Mesenchymal stem cell (in vitro differentiated cells and primary cell): Measurements from ENCODE around the gene COL27A1.

ENCODE experiments used
- DNase-seq: peaks from one replicate; pipeline ENCODE4 v3.0.0-alpha.2; 2013
- H2AFZ ChIP-seq: one replicate; pipeline ENCODE4 v1.6.1; 2013; ENCODE audit warnings: low read depth, mild to moderate bottlenecking, control low read depth, inconsistent platforms, low read length, moderate library complexity
- H2AK5ac ChIP-seq: 2 replicates; pipeline ENCODE4 v1.6.1; 2013; ENCODE audit warnings: low read length, moderate library complexity, mild to moderate bottlenecking, inconsistent platforms; ENCODE audit not compliant: severe bottlenecking
- H2BK120ac ChIP-seq: one replicate; pipeline ENCODE4 v1.6.1; 2013; ENCODE audit warnings: low read depth, mild to moderate bottlenecking, inconsistent platforms, low read length, moderate library complexity
- H2BK12ac ChIP-seq, 2 experiments: one replicate each; pipeline ENCODE4 v1.6.1; 2013; ENCODE audit warnings: inconsistent platforms in 2 of 2, low read length in 2 of 2, mild to moderate bottlenecking in 2 of 2, moderate library complexity in 2 of 2, control low read depth in 1 of 2
- H2BK15ac ChIP-seq: one replicate; pipeline ENCODE4 v1.6.1; 2013; ENCODE audit warnings: mild to moderate bottlenecking, low read depth, inconsistent platforms; ENCODE audit not compliant: poor library complexity, severe bottlenecking
- H2BK5ac ChIP-seq: 2 replicates; pipeline ENCODE4 v1.6.1; 2013; ENCODE audit warnings: low read depth, mild to moderate bottlenecking, low read length, control low read depth, inconsistent platforms; ENCODE audit not compliant: poor library complexity, severe bottlenecking
- H3K14ac ChIP-seq, 2 experiments: one replicate each; pipeline ENCODE4 v1.6.1; 2013; ENCODE audit warnings: inconsistent platforms in 2 of 2, low read length in 2 of 2, control low read depth in 1 of 2, mild to moderate bottlenecking in 1 of 2, moderate library complexity in 1 of 2
- H3K18ac ChIP-seq, 2 experiments: one replicate each; pipeline ENCODE4 v1.6.1; 2013; ENCODE audit warnings: inconsistent platforms in 2 of 2, low read length in 2 of 2, control low read depth in 1 of 2, low read depth in 1 of 2, mild to moderate bottlenecking in 1 of 2
- H3K23ac ChIP-seq, 2 experiments: one replicate each; pipeline ENCODE4 v1.6.1; 2013; ENCODE audit warnings: inconsistent platforms in 2 of 2, low read length in 2 of 2, mild to moderate bottlenecking in 2 of 2, moderate library complexity in 2 of 2, control low read depth in 1 of 2
- H3K27ac ChIP-seq: 2 replicates; pipeline ENCODE4 v1.5.1; 2013; ENCODE audit warnings: mild to moderate bottlenecking, moderate library complexity, low read length, control low read depth, inconsistent platforms; ENCODE audit not compliant: poor library complexity, severe bottlenecking
- H3K27me3 ChIP-seq, 2 experiments: 2 replicates each; pipeline versions ENCODE4 v1.6.1 to v1.7.0; 2013; ENCODE audit warnings: low read length in 2 of 2, mild to moderate bottlenecking in 2 of 2, moderate library complexity in 2 of 2, control low read depth in 1 of 2, inconsistent platforms in 1 of 2; ENCODE audit not compliant: control insufficient read depth in 1 of 2, insufficient read depth in 1 of 2
- H3K36me3 ChIP-seq, 2 experiments: 2 replicates each; pipeline versions ENCODE4 v1.6.1 to v1.7.0; 2013; ENCODE audit warnings: low read length in 2 of 2, control low read depth in 1 of 2, inconsistent platforms in 1 of 2, low read depth in 1 of 2, mild to moderate bottlenecking in 1 of 2; ENCODE audit not compliant: insufficient read depth in 2 of 2, control insufficient read depth in 1 of 2
- H3K4ac ChIP-seq, 2 experiments: one replicate each; pipeline ENCODE4 v1.6.1; 2013; ENCODE audit warnings: inconsistent platforms in 2 of 2, low read length in 2 of 2, mild to moderate bottlenecking in 2 of 2, moderate library complexity in 2 of 2, control low read depth in 1 of 2, low read depth in 1 of 2
- H3K4me1 ChIP-seq: 2 replicates; pipeline ENCODE4 v1.6.1; 2013; ENCODE audit warnings: low read depth, low read length, control low read depth; ENCODE audit not compliant: control insufficient read depth, insufficient read depth
- H3K4me2 ChIP-seq: 2 replicates; pipeline ENCODE4 v1.6.1; 2013; ENCODE audit warnings: low read length, mild to moderate bottlenecking, inconsistent platforms; ENCODE audit not compliant: poor library complexity, severe bottlenecking
- H3K4me3 ChIP-seq, 2 experiments: 2 replicates each; pipeline versions ENCODE4 v1.5.1 to v1.7.0; 2013; ENCODE audit warnings: low read length in 2 of 2, mild to moderate bottlenecking in 2 of 2, control low read depth in 1 of 2, low read depth in 1 of 2; ENCODE audit not compliant: insufficient read depth in 1 of 2
- H3K79me1 ChIP-seq: replicated peaks from 2 replicates; pipeline ENCODE4 v1.6.1; 2013; ENCODE audit warnings: mild to moderate bottlenecking, control low read depth, low read length, inconsistent platforms; ENCODE audit not compliant: poor library complexity, severe bottlenecking
- H3K9ac ChIP-seq: 2 replicates; pipeline ENCODE4 v1.7.0; 2013; ENCODE audit warnings: mild to moderate bottlenecking, low read length, moderate library complexity
- H3K9me3 ChIP-seq: 2 replicates; pipeline ENCODE4 v1.7.0; 2013; ENCODE audit warnings: mild to moderate bottlenecking, low read length; ENCODE audit not compliant: control insufficient read depth
- H4K8ac ChIP-seq: one replicate; pipeline ENCODE4 v1.6.1; 2013; ENCODE audit warnings: inconsistent platforms, mild to moderate bottlenecking, low read length, moderate library complexity
- H4K91ac ChIP-seq: one replicate; pipeline ENCODE4 v1.6.1; 2013; ENCODE audit warnings: mild to moderate bottlenecking, low read length, inconsistent platforms
- WGBS: methylation state at CpG from one replicate; pipeline ENCODE4 v1.1.7; 2013; ENCODE audit warnings: mixed read lengths; 5-methylcytosine and 5-hydroxymethylcytosine counted together

Gene COL27A1

GRCh38 chr9:114313186-114313585 lies 157.8 kb downstream of the COL27A1 start:
- no peak overlapping the region for H2BK12ac ChIP-seq
- H3K14ac ChIP-seq: no peak overlapping the region
- no peak overlapping the region for H2AFZ ChIP-seq
- no peak overlapping the region for H2BK15ac ChIP-seq
- no peaks in the 10 kb centered on the region for H3K79me1 ChIP-seq
- H3K9me3 ChIP-seq: no peaks in the 10 kb centered on the region
- H3K36me3 ChIP-seq: peaks cover 5 to 30% of the 10 kb centered on the region in 2 experiments
- H3K4me1 ChIP-seq: peaks cover 3% of the 10 kb centered on the region
- DNase-seq: no peak
- no peaks in the 10 kb centered on the region for H3K27me3 ChIP-seq
- no peak overlapping the region for H2BK5ac ChIP-seq
- no peak overlapping the region for H4K91ac ChIP-seq
- no peak overlapping the region for H3K4me3 ChIP-seq
- H3K27ac ChIP-seq: no peak overlapping the region
- H3K23ac ChIP-seq: no peak overlapping the region
- WGBS: 97% methylated on average over 6 of the region's 8 CpGs
- H2AK5ac ChIP-seq: no peak overlapping the region
- no peak overlapping the region for H3K18ac ChIP-seq
- no peak overlapping the region for H3K4ac ChIP-seq
- no peak overlapping the region for H3K4me2 ChIP-seq
- no peak overlapping the region for H4K8ac ChIP-seq
- H3K9ac ChIP-seq: no peak overlapping the region
- no peak overlapping the region for H2BK120ac ChIP-seq

DNA sequence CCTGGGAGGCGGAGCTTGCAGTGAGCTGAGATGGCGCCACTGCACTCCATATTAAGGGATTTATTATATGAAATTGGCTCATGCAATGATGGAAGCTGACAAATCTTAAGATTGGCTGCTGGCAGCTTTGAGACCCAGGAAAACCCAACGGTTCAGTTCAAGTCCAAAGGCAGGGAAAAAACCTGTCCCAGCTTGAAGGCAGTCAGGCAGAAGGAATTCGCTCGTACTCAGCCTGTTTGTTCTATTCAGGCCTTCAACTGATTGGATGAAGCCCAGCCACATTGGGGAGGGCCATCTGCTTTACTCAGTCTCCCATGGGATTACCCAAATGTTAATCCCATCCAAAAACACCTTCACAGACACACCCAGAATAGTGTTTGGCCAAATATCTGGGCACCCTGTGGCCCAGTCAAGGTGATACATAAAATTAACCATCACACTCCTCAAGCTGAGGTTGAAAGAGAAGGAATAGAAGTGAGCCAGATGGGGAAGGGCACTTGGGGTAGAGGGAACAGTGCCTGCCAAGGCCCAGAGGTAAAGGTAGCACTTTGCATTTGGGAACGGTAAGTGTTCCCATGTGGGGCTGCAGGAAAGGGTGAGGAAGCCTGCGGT lies 159.0 kb downstream of the COL27A1 start:
- H3K4ac ChIP-seq: no peak overlapping the region
- peaks cover 5 to 18% of the 10 kb centered on the region in 2 experiments for H3K36me3 ChIP-seq
- no peak overlapping the region for H4K91ac ChIP-seq
- no peak for DNase-seq
- 86% methylated on average over 7 of the region's 7 CpGs for WGBS
- H3K27ac ChIP-seq: no peak overlapping the region
- H3K9ac ChIP-seq: no peak overlapping the region
- H3K9me3 ChIP-seq: no peaks in the 10 kb centered on the region
- H3K4me2 ChIP-seq: no peak overlapping the region
- peaks cover 0 to 5% of the 10 kb centered on the region in 2 experiments for H3K27me3 ChIP-seq
- H3K18ac ChIP-seq: no peak overlapping the region
- H3K4me1 ChIP-seq: peaks cover 3% of the 10 kb centered on the region
- no peak overlapping the region for H2BK5ac ChIP-seq
- H2BK15ac ChIP-seq: no peak overlapping the region
- no peaks in the 10 kb centered on the region for H3K79me1 ChIP-seq
- no peak overlapping the region for H3K23ac ChIP-seq
- H2BK12ac ChIP-seq: no peak overlapping the region
- no peak overlapping the region for H4K8ac ChIP-seq
- no peak overlapping the region for H3K14ac ChIP-seq
- H3K4me3 ChIP-seq: no peak overlapping the region
- H2AK5ac ChIP-seq: no peak overlapping the region
- no peak overlapping the region for H2BK120ac ChIP-seq
- no peak overlapping the region for H2AFZ ChIP-seq

DNA sequence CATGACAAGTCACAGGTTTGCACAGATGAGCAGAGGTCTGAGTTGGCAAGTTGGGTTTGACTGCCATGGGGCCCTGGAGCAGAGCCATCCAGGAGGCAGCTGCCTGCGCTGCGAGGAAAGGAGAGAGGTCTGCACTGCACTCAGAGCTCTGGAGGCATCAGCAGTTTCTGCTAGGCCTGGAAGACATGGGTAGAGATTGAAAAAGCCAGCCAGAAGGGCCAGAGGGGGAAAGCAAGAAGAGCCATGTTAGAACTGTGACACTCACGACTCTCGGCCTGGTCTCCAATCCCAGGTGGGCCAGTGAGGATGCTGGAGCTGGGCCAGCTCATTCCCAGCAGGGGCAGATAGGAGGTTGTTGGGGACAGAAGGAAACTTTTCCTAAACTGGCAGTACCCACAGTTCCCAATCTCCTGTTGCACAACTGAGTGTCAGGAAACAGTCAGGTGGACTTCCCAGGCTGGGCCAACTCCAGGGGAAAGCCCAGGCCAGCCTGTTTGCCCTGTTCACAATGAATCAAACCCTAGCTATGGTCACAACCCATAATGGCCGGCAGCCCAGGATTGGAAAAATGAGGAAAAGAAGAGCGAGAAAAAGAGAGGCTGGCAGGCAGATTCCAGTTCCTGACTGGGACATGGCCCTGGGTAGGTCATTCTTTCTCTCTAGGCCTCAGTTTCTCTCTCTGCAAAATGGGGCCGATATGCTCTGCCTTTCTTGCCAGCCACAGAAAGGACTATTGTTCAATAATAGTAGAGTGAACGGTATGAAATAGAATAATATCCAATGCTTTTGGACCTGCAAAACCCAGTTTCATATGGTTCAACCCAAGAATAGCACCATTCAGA lies 159.8 kb downstream of the COL27A1 start:
- H2AFZ ChIP-seq: no peak overlapping the region
- no peaks in the 10 kb centered on the region for H3K79me1 ChIP-seq
- no peak overlapping the region for H3K4me3 ChIP-seq
- no peak overlapping the region for H2BK12ac ChIP-seq
- H3K27ac ChIP-seq: no peak overlapping the region
- H3K4me2 ChIP-seq: no peak overlapping the region
- H4K91ac ChIP-seq: no peak overlapping the region
- peaks cover 5 to 18% of the 10 kb centered on the region in 2 experiments for H3K36me3 ChIP-seq
- no peak overlapping the region for H2BK120ac ChIP-seq
- H3K14ac ChIP-seq: no peak overlapping the region
- no peak overlapping the region for H4K8ac ChIP-seq
- WGBS: 95% methylated on average over 8 of the region's 8 CpGs
- no peak overlapping the region for H3K18ac ChIP-seq
- no peak overlapping the region for H2BK5ac ChIP-seq
- no peak for DNase-seq
- H3K9me3 ChIP-seq: no peaks in the 10 kb centered on the region
- no peak overlapping the region for H3K4ac ChIP-seq
- H2BK15ac ChIP-seq: no peak overlapping the region
- no peak overlapping the region for H3K9ac ChIP-seq
- H3K4me1 ChIP-seq: peaks cover 3% of the 10 kb centered on the region
- H3K27me3 ChIP-seq: peaks cover 0 to 5% of the 10 kb centered on the region in 2 experiments
- H2AK5ac ChIP-seq: no peak overlapping the region
- no peak overlapping the region for H3K23ac ChIP-seq

- Histone ChIP-seq H3K79me1 (no peaks in the 10 kb centered on the region), H3K9ac (no peak overlapping the region), H3K14ac (no peak overlapping the region), H2BK15ac (no peak overlapping the region), H4K91ac (no peak overlapping the region), H3K27ac (no peak overlapping the region), H3K4me3 (no peak overlapping the region), H2BK5ac (no peak overlapping the region), H3K4me2 (no peak overlapping the region), H3K4ac (no peak overlapping the region), H4K8ac (no peak overlapping the region), H3K18ac (no peak overlapping the region), H2AK5ac (no peak overlapping the region), H2BK120ac (no peak overlapping the region), H3K36me3 (peaks cover 0 to 13% of the 10 kb centered on the region in 2 experiments), H3K4me1 (peaks cover 4% of the 10 kb centered on the region), H3K27me3 (peaks cover 0 to 5% of the 10 kb centered on the region in 2 experiments), H3K23ac (no peak overlapping the region), H3K9me3 (no peaks in the 10 kb centered on the region), H2AFZ (no peak overlapping the region), H2BK12ac (no peak overlapping the region)
- WGBS: over 99% methylated on average over 7 of the region's 8 CpGs
- no peak for DNase-seq
Observed at GRCh38 chr9:114315723-114316363, 160.5 kb downstream of the COL27A1 start.
